Testis (tissue), 3 donors: ENCODE data around the gene MFSD1. TPM values are rescaled to one million over a fixed set of nuclear protein-coding genes. Genes with fewer than 3 reads are reported as not detected.

ENCODE experiments used
- DNase-seq: peaks from one replicate; pipeline ENCODE4 v3.0.0-alpha.2; 2019
- H3K27ac ChIP-seq, 2 donors: fragments of 200-600 bp; sonication (generic); one replicate each; pipeline ENCODE4 v1.5.1; 2019
- H3K27me3 ChIP-seq: fragments of 200-600 bp; sonication (generic); one replicate; pipeline ENCODE4 v1.5.1; 2019
- H3K36me3 ChIP-seq: fragments of 200-600 bp; sonication (generic); one replicate; pipeline ENCODE4 v1.5.1; 2017; ENCODE audit warnings: low read depth; ENCODE audit errors: missing control alignments
- H3K4me1 ChIP-seq: fragments of 200-600 bp; sonication (generic); one replicate; pipeline ENCODE4 v1.5.1; 2019
- H3K4me3 ChIP-seq, 2 donors: fragments of 200-600 bp; sonication (generic); one replicate each; pipeline ENCODE4 v1.5.1; 2017 to 2019
- H3K9me3 ChIP-seq: fragments of 200-600 bp; sonication (generic); one replicate; pipeline ENCODE4 v1.5.1; 2017
- CTCF ChIP-seq, 3 experiments: fragments of 450-650 bp in 2 of 3; fragments of 200-600 bp in 1 of 3; sonication (generic) in 1 of 3; IDR thresholded peaks; one replicate each; pipeline ENCODE4 v1.5.1; 2016 to 2019; ENCODE audit warnings: antibody characterized with exemption in 3 of 3, mild to moderate bottlenecking in 2 of 3, moderate library complexity in 1 of 3
- POLR2A ChIP-seq: fragments of 450-650 bp; IDR thresholded peaks from one replicate; pipeline ENCODE4 v1.6.1; 2017; ENCODE audit warnings: antibody characterized with exemption, mild to moderate bottlenecking, moderate library complexity
- WGBS, 2 donors: methylation state at CpG; one replicate each; pipeline ENCODE4 v1.1.5; 2018; 5-methylcytosine and 5-hydroxymethylcytosine counted together
- intact Hi-C: fragments of 100-400 bp; cut with DNase I; formaldehyde crosslinking; loops from one replicate; pipeline ENCODE4 v1.15.1; 2023; ENCODE audit warnings: low total_unique reads
- polyA plus RNA-seq: library from polyadenylated mRNA; stranded (reverse); fragments of 350-450 nt; fragmentation: Illumina TruSeq; extraction: RNeasy Lipid Tissue Mini Kit (QIAGEN cat#74804); gene quantifications from one replicate; pipeline ENCODE4 v1.2.3, GENCODE V29; 2014; ENCODE audit warnings: low read depth, low replicate concordance; ENCODE audit not compliant: insufficient read depth
- total RNA-seq, 2 donors: library from RNA; depleted of rRNA; stranded (reverse); fragments of >200 nt; gene quantifications; one replicate each; pipeline ENCODE4 v1.2.3, GENCODE V29; 2016

The MFSD1 gene
- total and polyA plus RNA-seq, 3 donors from 2014 or later, result 30.6 to 33.9 (median 32.3) TPM

GRCh38 chr3:158762701-158763100, 39.2 kb upstream of the MFSD1 start:
- H3K27ac ChIP-seq, result no peak overlapping the region
- no peak for DNase-seq
- H3K27me3 ChIP-seq, result no peaks in the 10 kb centered on the region
- no peaks in the 10 kb centered on the region for H3K4me1 ChIP-seq
- WGBS, 2 donors, result 82 to 88% methylated on average over 4 of the region's 4 CpGs
- H3K9me3 ChIP-seq, result no peaks in the 10 kb centered on the region
- TF ChIP-seq CTCF (IDR thresholded peaks at IDR 0.05) (no peak), POLR2A (no peak)
- H3K4me3 ChIP-seq, result no peak overlapping the region
- intact Hi-C loops, result no loop called here
- H3K36me3 ChIP-seq, result no peaks in the 10 kb centered on the region

DNA sequence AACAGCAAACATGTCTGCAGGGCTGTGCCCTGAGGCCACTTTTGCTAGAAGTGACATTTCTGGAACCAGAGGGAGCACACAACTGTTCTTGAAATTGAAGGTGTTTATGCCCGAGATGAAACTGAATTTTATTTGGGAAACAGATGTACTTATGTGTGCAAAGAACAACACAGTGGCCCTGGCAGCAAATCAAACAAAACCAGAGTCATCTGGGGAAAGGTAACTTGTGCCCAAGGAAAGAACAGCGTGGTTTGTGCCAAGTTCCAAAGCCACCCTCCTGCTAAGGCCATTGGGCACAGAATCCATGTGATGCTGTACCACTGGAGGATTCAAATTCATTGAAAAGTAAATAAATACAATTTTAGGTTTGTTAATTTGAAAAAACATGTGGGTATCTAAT, 38.4 kb upstream of the MFSD1 start:
- WGBS, 2 donors, result 73 to 74% methylated on average over 2 of the region's 2 CpGs
- intact Hi-C loops, result no loop called here
- Histone ChIP-seq H3K9me3 (no peaks in the 10 kb centered on the region), H3K4me3 (no peak overlapping the region), H3K27me3 (no peaks in the 10 kb centered on the region), H3K4me1 (peaks cover 1% of the 10 kb centered on the region), H3K27ac (no peak overlapping the region), H3K36me3 (no peaks in the 10 kb centered on the region)
- no peak for DNase-seq
- TF ChIP-seq CTCF (IDR thresholded peaks at IDR 0.05) (no peak), POLR2A (no peak)

DNA sequence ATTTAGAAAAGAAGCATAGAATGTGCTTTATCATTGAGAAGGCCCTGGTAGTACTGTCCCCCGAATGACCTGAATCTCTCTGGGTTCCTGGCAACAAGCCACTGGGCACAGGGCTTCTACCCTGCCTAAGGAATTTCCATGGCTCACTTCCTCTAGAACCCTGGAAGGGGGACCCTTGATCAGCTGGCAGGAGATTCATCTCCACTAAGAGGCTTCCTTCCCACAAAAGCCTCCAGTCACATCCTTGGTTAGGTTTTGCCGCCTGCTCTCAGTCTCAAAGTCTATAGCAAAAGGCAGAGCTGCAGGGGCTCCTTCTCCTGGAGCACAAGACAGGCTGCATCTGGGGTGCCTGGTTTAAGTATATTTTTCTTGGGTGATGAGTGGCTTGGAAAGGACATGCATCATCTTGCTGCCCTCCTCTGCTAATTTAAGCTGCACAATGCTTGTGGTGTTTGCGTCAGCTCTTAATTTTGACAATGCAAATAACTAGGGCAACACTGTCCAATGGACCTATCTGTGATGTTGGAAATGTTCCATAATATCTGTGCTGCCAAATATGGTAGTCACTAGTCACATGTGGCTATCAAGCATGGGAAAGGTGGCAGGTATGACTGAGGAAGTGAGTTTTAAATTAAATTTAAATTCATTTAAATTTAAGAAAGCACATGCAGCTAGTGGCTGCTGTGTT, 36.2 kb upstream of the MFSD1 start:
- TF ChIP-seq CTCF (IDR thresholded peaks at IDR 0.05) (no peak), POLR2A (no peak)
- Histone ChIP-seq H3K9me3 (no peaks in the 10 kb centered on the region), H3K27me3 (no peaks in the 10 kb centered on the region), H3K4me3 (no peak overlapping the region), H3K4me1 (peaks cover 14% of the 10 kb centered on the region), H3K27ac (no peak overlapping the region), H3K36me3 (no peaks in the 10 kb centered on the region)
- WGBS, 2 donors, result 97 to 98% methylated on average over 3 of the region's 3 CpGs
- intact Hi-C loops, result no loop called here
- DNase-seq, result no peak

DNA sequence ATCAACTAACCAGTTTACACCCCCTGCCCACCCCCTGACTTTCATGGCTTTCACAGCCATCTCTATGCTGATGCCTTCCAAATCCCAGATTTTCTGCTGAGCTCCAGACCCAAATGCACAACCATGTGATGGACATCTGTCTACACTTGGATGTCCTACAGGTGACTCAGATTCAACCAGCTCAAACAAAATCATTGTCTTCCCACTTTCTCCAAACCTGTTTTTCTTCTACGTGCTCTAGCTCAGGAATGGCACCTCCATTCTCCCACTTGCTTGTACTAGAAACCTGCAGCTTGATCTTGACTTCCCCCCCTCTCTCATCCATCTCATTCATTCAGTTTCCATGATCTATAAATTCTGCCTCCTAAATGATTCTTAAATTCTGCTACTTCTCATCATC, 35.5 kb upstream of the MFSD1 start:
- TF ChIP-seq POLR2A (no peak), CTCF (IDR thresholded peaks at IDR 0.05) (no peak)
- Histone ChIP-seq H3K36me3 (no peaks in the 10 kb centered on the region), H3K27ac (no peak overlapping the region), H3K9me3 (no peaks in the 10 kb centered on the region), H3K27me3 (no peaks in the 10 kb centered on the region), H3K4me3 (no peak overlapping the region), H3K4me1 (peaks cover 14% of the 10 kb centered on the region)
- WGBS, 2 donors, result 96 to 100% methylated on average over 1 of the region's 1 CpG
- intact Hi-C loops, result no loop called here
- no peak for DNase-seq

DNA sequence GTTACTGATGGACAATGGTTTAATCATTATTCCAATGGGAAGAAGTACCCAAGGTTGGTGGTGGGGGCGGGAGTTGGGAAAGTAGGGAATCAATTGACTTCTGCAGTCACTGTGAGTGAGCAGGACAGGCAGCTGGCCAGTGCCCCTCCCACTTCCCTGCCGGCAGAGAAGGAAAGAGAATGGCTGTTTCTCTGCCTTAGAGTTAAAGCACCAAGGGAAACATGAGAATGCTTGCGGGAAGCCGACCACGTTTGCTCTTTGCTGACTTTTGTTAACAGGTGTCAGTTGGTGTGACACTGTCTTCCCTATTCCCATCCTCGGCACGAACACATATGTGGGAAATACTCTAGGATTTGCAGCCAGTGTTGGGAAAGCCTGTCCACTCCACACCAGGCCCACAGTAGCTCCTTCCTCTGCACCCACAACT, 33.5 kb upstream of the MFSD1 start:
- Histone ChIP-seq H3K27ac (no peak overlapping the region), H3K27me3 (no peaks in the 10 kb centered on the region), H3K4me1 (peaks cover 14% of the 10 kb centered on the region), H3K36me3 (no peaks in the 10 kb centered on the region), H3K9me3 (no peaks in the 10 kb centered on the region), H3K4me3 (no peak overlapping the region)
- TF ChIP-seq CTCF (IDR thresholded peaks at IDR 0.05) (no peak), POLR2A (no peak)
- peak; percentile 63 for DNase-seq
- WGBS, 2 donors, result 20 to 31% methylated on average over 7 of the region's 7 CpGs
- intact Hi-C loops, result no loop called here
